GM19239 (cell line): Measurements from ENCODE around the gene HPCA.

Experiments used
- DNase-seq: peaks from one replicate; pipeline ENCODE4 v3.0.0; 2011; ENCODE audit warnings: low spot score; ENCODE audit not compliant: insufficient read length
- FAIRE-seq: peaks from 2 replicates; lab custom pipeline; 2011; peaks lifted over from hg19 to GRCh38; lab: Jason Lieb, UNC

The HPCA gene

GRCh38 chr1:32926562-32926961 is 40.3 kb downstream of the HPCA start:
- FAIRE-seq (no peak), DNase-seq (no peak)

GRCh38 chr1:32927441-32927840 is 41.1 kb downstream of the HPCA start:
- FAIRE-seq (no peak), DNase-seq (no peak)

GRCh38 chr1:32928285-32928684 is 42.0 kb downstream of the HPCA start:
- no peak for FAIRE-seq

GRCh38 chr1:32928715-32929114 is 42.4 kb downstream of the HPCA start:
- DNase-seq (no peak), FAIRE-seq (no peak)

More at GRCh38 chr1:32928285-32928684, 42.0 kb downstream of the HPCA start:
- no peak for DNase-seq

GRCh38 chr1:32929366-32929765 is 43.1 kb downstream of the HPCA start:
- FAIRE-seq: no peak

GRCh38 chr1:32931760-32932159 is 45.5 kb downstream of the HPCA start:
- FAIRE-seq (no peak), DNase-seq (no peak)

More at GRCh38 chr1:32929366-32929765, 43.1 kb downstream of the HPCA start:
- DNase-seq: no peak

GRCh38 chr1:32933742-32934322 is 47.5 kb downstream of the HPCA start:
- DNase-seq (no peak), FAIRE-seq (peak; percentile 23)

- DNase-seq: no peak
- no peak for FAIRE-seq
These were observed 48.2 kb downstream of the HPCA start for GRCh38 chr1:32934535-32934934.

- DNase-seq (no peak), FAIRE-seq (no peak)
These were observed 50.8 kb downstream of the HPCA start for GRCh38 chr1:32937061-32937460.

GRCh38 chr1:32939655-32940371 is 53.5 kb downstream of the HPCA start:
- DNase-seq (no peak), FAIRE-seq (no peak)

GRCh38 chr1:32944180-32944579 is 57.9 kb downstream of the HPCA start:
- FAIRE-seq (no peak), DNase-seq (no peak)
